Stimulated activated naive CD8-positive, alpha-beta T cell treated with anti-CD3 and anti-CD28 coated beads, Interleukin-15, amount 100 ng/mL, for 72 hours (primary cell): ENCODE results near the gene LIX1.

Experiments used
- ATAC-seq: fragments of 150-1000 bp; cut with Tn5 transposase; 2 replicates; pipeline ENCODE4 v1.10.0; 2021; ENCODE audit warnings: mild to moderate bottlenecking, moderate library complexity
- DNase-seq, 2 donors: peaks; one replicate each; pipeline ENCODE4 v3.0.0; 2021 to 2022
- H3K27ac Mint-ChIP-seq, 2 donors: one replicate each; pipeline ENCODE4 v1.8.0; 2022; ENCODE audit warnings: mild to moderate bottlenecking in 2 of 2, mixed read lengths in 2 of 2, moderate library complexity in 2 of 2
- H3K27me3 Mint-ChIP-seq: one replicate; pipeline ENCODE4 v1.8.0; 2022; ENCODE audit warnings: mixed read lengths
- H3K4me1 Mint-ChIP-seq: one replicate; pipeline ENCODE4 v1.8.0; 2022; ENCODE audit warnings: mild to moderate bottlenecking, mixed read lengths
- H3K4me3 Mint-ChIP-seq, 2 donors: one replicate each; pipeline ENCODE4 v1.8.0; 2022; ENCODE audit warnings: mild to moderate bottlenecking in 2 of 2, mixed read lengths in 2 of 2, moderate library complexity in 1 of 2
- H3K9me3 Mint-ChIP-seq, 2 donors: one replicate each; pipeline ENCODE4 v1.8.0; 2022; ENCODE audit warnings: mixed read lengths in 2 of 2

The LIX1 gene

GRCh38 chr5:97046270-97046982 lies 96.0 kb downstream of the LIX1 start:
- peak; percentile 81 for ATAC-seq

DNA sequence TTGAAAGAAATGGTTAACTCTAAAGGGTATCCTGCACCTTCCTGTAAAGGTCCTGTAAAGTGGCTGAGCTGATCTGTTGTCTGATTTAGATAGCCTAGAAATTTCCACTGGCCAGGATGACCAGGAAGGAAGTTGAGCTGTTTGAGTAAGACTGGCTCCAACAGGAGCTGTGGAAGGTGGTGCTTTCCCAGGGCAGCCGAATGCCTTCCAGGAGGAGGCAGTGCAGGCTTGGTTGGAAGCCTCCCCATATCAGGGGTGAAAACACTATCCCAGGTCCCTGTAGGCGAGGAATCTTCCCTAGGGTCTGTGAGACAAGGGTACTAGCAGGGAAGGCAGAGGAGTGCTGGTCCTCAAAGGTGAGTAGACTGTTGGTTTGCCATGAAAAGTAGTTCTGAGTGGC lies 98.4 kb downstream of the LIX1 start:
- Mint-ChIP-seq H3K27me3 (peaks cover 16% of the 10 kb centered on the region), H3K4me1 (peaks cover 12% of the 10 kb centered on the region), H3K27ac (no peak overlapping the region), H3K9me3 (no peaks in the 10 kb centered on the region), H3K4me3 (no peak overlapping the region)
- no peak for DNase-seq
- no peak for ATAC-seq

More at GRCh38 chr5:97046270-97046982, 96.0 kb downstream of the LIX1 start:
- no peak overlapping the region for H3K27ac Mint-ChIP-seq
- peaks cover 0 to 10% of the 10 kb centered on the region in 2 donors for H3K9me3 Mint-ChIP-seq
- H3K4me1 Mint-ChIP-seq: peaks cover 12% of the 10 kb centered on the region
- no peak overlapping the region for H3K4me3 Mint-ChIP-seq
- no peak for DNase-seq
- H3K27me3 Mint-ChIP-seq: peaks cover 27% of the 10 kb centered on the region

GRCh38 chr5:97043511-97043910 lies 98.9 kb downstream of the LIX1 start:
- no peak for DNase-seq
- peaks cover 12% of the 10 kb centered on the region for H3K4me1 Mint-ChIP-seq
- no peaks in the 10 kb centered on the region for H3K9me3 Mint-ChIP-seq
- H3K27me3 Mint-ChIP-seq: peaks cover 16% of the 10 kb centered on the region
- H3K4me3 Mint-ChIP-seq: no peak overlapping the region
- H3K27ac Mint-ChIP-seq: peak overlapping the region in 1 of 2 donors; percentile 38
- no peak for ATAC-seq

GRCh38 chr5:97042996-97043395 lies 99.4 kb downstream of the LIX1 start:
- H3K27me3 Mint-ChIP-seq: peaks cover 16% of the 10 kb centered on the region
- H3K9me3 Mint-ChIP-seq: no peaks in the 10 kb centered on the region
- no peak overlapping the region for H3K4me3 Mint-ChIP-seq

More at GRCh38 chr5:97042996-97043395, 99.4 kb downstream of the LIX1 start:
- H3K27ac Mint-ChIP-seq: no peak overlapping the region
- ATAC-seq (no peak), DNase-seq (no peak)
- peaks cover 12% of the 10 kb centered on the region for H3K4me1 Mint-ChIP-seq
